GM21737 (cell line): ENCODE data around the gene POSTN.

Experiments
- ATAC-seq: cut with Tn5 transposase; IDR thresholded peaks from one replicate; pipeline ENCODE4 v1.9.1; 2021; ENCODE audit warnings: mild to moderate bottlenecking, moderate library complexity; ENCODE audit not compliant: unreplicated experiment

The POSTN gene

DNA sequence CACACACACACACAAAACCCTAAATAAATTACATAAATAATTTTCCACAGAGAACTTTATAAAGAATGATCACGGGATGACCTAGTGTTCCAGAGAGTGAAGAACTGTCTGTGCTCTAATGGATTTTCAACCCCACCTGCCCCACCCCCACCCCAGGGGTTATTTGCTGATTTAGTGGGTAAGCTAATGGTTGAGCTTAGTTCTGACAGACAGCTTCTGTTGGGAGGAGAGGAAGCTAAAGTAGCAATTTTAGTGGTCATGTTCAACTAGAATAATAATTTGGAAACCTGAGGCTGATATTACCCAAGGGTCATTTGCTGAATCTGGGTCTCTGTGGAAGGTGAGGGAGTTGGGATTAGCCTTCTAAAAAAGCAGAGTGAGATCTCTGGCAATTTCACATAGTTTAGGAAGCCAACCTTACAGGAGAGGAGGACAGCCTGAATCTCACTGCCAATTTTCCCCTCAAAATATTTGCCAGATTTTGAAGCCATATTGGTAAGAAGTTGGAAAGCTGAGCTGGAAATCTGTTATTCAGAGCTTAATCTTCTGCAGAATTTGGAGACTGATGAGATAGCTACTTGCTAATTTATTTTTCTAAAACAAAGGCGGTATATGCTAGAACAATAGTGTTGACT is 68.7 kb downstream of the POSTN start:
- no peak for ATAC-seq

DNA sequence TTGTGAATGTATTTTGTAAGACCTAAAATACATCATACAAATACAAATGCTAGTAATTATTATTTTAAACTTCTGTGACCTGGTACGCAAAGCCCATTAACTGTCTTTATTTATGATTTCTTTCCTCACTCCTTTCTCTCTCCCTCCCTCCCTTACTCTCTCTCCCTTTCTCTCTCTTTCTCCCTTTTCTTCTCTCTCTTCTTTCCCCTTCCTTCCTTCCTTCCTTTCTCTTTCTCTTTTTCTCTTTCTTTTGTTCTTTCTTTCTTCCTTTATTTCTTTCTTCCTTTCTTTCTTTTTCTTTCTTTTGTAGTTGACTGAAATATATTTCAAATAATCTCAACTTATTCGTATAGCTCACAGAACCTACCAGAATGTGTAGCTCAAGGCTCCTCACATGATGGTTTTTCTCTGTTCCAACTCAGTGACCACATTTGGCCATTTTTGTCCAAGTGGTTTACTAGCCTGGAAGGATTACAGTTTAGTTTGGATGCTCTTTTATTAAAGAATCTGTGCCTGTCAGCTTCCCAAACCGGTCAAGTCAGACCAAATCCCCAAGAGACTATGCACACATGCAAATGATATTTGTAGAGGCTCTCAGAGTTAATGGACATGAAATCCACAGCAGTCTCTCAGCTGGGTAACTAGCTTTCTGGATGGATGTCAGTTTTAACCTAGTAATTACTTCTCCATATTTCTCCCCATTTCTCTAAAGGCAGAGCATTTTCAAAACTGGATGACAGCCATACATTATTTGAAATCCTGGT is 71.7 kb downstream of the POSTN start:
- no peak for ATAC-seq

DNA sequence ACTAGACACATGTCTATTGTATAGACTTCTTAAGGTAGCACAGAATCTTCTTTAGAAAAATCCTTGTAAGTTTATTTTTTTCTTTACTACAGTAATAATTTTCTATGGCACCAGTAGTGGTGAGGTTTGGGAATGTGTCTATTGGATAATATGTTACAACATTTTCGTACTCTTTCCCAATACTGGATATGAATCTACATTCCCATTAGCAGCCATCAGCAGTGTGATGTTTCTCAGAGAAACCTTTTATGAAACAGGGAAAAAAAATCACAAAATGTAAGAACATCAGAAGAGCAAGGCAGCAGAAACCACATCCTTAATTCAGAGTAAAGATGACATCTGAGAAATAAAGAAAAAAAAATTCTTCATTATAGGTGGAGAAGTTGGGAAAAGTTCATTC is 83.3 kb downstream of the POSTN start:
- no peak for ATAC-seq
